Hypothalamus (tissue), 51 donors: ENCODE measurements around the gene PLXNC1.

Experiments
- DNase-seq, 51 donors: peaks; one replicate each; lab custom pipeline; 2025; lab: John Stamatoyannopoulos, UW

The PLXNC1 gene

DNA sequence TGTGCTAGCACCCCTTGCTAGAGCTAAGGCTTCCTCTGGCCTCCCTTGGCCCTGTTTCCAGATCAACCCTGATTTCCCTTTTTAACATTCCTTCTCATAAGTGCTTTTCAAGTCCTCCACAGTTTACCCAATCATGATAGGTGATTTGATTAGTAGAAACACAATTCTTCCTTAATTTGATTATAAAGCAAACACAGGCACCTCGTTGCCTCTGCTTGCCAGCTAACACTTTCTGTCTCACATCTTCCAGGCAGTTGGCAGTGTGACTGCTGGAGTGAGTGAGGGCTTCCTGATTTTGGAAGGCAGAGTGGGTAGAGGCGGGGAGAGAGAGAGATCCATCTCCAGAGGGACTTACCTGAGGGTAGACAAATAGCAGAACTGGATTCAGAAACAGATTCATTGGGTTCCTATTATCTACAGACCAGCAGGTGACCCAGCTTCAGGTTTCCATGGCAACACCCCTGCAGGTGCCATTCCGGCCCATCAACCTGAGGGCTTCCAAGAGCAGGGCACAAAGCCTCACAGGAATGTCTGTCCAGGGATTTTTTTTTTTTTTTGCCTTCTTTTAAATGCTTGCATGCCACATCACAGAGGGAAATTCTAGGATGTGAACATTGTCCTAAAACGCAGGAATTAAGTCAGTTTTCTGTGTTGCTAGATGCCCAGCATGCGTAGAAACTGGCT lies 77.7 kb downstream of the PLXNC1 start:
- DNase-seq: no peak

GRCh38 chr12:94227066-94227465 lies 78.7 kb downstream of the PLXNC1 start:
- no peak for DNase-seq

DNA sequence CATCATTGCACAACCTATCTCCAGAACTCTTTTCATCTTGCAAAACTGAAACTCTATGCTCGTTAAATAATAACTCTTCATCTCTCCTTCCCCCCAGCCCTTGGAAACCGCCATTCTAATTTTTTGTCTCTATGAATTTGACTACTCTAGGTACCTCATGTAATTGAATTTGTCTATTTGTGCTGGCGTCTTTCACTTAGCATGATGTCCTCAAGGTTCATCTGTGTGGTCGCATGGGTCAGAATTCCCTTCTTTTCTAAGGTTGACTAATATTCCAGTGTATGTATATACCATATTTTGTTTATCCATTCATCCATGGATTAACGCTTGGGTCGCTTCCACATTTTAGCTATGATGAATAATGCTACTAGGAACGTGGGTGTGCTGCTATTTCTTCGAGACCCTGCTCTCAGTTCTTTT lies 80.1 kb downstream of the PLXNC1 start:
- DNase-seq: no peak

DNA sequence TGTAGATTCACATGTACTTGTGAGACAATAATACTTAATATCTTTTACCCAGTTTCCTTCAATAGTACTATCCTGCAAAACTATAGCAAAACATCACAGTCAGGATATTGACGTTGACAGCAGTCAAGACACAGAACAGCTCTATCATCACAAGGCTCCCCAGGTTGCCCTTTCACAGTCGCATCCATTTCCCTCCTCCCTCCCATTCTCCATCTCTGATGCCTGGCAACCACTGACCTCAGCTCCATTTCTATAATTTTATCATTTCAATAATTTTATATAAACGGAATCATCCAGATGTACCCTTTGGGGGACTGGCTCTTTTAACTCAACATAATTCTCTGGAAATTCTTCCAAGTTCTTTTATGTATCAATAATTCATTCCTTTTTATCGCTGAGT lies 81.5 kb downstream of the PLXNC1 start:
- DNase-seq: no peak

- DNase-seq: no peak
Measured at GRCh38 chr12:94230357-94230905, 82.1 kb downstream of the PLXNC1 start.

DNA sequence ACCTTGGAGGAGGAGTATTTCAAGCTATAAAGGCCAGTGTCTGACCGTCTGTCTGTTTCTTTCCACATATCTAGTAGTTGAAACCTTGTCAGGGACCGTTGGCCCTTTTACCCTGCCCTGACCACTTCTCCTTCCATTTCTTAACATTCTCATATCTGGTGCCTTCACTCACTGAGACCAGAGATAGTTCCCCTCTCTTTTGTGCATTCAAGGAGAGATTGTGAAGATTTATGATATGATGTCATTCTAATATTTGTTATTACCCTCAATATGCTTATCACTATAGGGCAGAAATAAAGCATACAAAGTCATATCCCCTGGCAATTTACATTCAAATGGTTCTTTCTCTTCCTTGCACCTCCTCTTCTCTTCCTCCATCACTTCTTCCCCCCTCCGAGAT lies 83.3 kb downstream of the PLXNC1 start:
- DNase-seq: no peak

- DNase-seq: no peak
Measured at GRCh38 chr12:94235848-94236247, 87.5 kb downstream of the PLXNC1 start.

DNA sequence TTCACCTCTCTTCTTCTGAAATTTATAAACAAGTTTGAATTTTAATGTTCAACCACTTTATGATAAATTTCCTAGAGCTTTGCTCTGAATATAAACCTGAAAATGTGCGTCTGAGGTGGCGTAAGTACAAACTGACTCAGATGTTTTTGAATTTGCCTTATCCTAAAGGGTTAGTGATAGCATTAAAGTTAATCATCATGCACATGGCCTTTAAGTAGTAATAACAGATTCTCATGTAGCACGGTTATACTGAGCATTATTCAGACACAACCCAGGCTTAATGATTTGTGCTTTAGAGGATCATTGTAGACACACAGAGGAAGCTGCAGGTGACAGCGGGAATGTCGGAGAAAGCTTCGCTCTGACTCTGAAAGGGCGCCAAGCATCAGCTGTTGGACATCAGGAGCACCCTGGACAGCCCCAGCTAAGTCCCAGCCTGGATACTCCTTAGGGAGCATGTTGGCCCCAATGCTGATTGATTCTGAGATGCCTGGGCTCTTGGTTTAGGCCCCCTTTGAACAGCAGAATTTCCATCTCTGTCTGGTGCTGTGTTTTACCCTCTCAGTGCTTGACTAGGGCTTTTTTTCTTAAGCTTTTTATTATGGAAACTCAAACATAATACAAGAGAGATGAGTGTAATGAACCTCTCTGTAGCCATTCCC lies 91.1 kb downstream of the PLXNC1 start:
- DNase-seq: no peak

- no peak for DNase-seq
Measured at GRCh38 chr12:94240171-94240570, 91.8 kb downstream of the PLXNC1 start.

DNA sequence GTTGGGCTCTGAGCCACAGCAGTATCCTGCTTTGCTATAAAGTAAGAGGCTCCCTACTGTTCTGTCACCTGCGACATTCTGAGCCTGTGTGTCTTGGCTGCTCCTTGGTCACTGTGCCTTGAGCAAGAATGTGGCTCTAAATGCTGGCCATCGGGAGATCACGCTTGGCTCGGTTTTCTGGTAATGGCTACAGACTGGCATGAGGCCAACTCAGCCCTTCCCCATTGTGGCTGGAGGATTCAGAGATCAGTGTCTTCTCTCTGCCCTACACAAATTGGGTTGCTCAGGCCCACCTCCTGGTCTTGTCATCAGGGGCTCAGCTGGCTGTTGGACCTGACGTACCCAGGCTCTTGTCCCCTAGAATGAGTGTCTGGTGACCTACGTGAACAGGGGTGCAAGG lies 94.5 kb downstream of the PLXNC1 start:
- DNase-seq: peak in 2 of 51 donors; percentile 17 to 22

- no peak for DNase-seq
Measured at GRCh38 chr12:94244165-94245133, 96.1 kb downstream of the PLXNC1 start.

GRCh38 chr12:94245631-94246383 lies 97.4 kb downstream of the PLXNC1 start:
- DNase-seq: no peak

GRCh38 chr12:94247246-94247645 lies 98.9 kb downstream of the PLXNC1 start:
- no peak for DNase-seq

DNA sequence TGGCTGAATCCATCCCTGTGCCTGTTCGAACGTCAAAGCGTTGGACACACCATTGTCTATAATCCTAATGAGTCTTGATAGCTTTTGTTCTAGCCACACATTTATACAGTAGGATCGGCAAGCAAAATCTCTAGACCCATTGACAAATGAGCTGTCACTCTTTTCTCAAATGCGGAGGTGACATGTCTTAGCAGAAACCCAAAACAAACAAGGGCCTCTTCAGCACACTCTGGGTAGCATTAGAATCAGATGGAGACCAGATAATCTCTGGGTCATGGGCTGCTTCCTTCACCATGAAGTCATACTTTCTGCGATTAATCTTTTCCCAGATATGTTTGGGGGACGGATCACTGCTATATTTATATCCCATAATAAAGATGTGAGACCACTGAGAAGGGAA lies 100.2 kb downstream of the PLXNC1 start:
- no peak for DNase-seq

DNA sequence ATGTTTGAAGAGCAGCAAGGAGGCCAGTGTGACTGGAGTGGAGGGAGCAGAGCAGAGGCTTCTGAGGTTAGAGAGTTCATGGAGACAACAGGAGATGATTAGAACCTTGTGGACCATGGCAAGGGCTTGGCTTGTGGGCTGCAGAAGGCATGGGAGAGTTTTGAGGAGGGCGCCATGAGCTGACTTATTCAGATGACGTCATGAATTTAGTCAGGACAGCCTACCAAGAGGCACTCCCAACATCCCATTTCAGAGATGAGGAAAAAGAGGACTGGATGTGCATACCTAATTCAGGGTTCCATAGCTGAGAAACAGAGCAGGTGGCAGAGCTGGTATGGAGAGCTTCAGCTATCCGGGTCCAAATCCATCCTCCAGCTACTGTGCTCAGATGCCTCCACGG lies 101.8 kb downstream of the PLXNC1 start:
- no peak for DNase-seq

- DNase-seq: peak in 1 of 51 donors; percentile 8
Measured at GRCh38 chr12:94254270-94254669, 105.9 kb downstream of the PLXNC1 start.

DNA sequence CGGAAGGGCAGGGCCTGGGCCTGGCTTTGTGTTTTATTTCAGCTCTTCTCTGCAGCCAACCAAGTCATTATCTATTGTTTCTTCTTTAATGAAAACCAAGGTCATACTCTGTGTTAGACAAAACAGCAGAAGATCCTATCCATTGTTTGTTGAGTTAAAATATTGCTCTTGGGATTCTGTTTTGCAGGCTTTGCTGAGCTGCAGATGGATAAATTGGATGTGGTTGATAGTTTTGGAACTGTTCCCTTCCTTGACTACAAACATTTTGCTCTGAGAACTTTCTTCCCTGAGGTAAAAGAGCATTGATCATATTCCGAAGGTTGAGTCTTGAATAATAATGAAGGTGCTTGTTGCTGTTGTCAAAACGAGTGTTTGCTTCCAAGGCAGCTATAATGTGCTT lies 106.6 kb downstream of the PLXNC1 start:
- no peak for DNase-seq

DNA sequence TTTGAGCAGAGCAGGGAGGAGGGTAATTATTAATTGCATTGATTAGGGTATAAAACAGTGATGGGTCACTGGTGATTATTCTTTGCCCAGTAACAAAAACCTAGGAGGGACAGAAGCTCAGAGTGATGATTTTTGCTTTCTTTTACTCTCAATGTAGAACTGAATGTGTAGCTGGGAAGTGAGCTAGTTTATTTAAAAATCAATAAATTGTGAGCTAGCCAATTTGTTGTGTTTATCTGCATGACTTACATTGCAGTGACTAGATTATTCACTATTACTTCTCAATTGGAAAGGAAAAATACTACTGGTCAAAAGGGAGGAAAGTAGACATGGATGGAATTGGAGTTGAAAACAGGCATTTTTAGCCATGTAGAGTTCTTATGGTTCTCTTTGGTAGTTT lies 107.1 kb downstream of the PLXNC1 start:
- DNase-seq: no peak

DNA sequence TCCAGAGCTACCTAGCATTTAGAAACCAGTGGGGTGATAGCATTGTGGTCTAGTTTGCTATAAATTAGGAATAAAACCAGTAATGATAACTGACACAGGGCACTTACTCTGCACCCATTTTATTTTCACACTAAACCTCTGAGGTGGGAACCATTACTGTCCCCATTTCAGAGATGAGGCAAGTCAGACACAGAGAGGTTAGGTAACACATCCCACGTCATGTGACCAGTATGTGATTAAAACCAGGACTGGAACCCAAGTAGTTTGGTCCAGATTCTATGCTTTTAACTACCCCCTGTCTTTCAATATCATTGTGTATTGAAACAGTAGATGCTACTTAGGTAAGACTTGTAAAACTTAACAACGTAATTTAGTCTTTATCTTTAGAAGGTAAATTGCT lies 110.2 kb downstream of the PLXNC1 start:
- DNase-seq: no peak

DNA sequence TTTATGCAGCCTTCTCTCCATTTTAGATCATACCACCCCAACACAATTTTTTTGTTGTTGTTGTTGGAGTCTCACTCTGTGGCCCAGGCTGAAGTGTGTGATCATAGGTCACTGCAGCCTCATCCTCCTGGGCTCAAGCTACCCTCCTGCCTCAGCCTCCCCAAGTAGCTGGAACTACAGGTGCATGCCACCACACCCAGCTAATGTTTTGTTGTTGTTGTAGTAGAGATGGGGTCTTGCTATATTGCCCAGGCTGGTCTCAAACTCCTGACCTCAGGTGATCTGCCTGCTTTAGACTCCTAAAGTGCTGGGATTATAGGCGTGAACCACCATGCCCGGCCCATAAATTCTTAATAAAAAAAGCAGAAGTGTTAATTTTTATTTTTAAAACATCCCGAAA lies 111.6 kb downstream of the PLXNC1 start:
- no peak for DNase-seq
